Heart left ventricle (tissue), 13 donors: ENCODE results near the gene RTRAF.

Experiments
- CTCF ChIP-seq, 12 donors: fragments of 200-600 bp; sonication (generic) in 4 of 12; IDR thresholded peaks; one replicate each; pipeline versions ENCODE4 v1.5.0 to v1.8.0; 2018 to 2022; ENCODE audit warnings: antibody characterized with exemption in 12 of 12, mild to moderate bottlenecking in 5 of 12
- POLR2A ChIP-seq, 2 donors: fragments of 450-650 bp; IDR thresholded peaks; one replicate each; pipeline ENCODE4 v1.6.1; 2017; ENCODE audit warnings: antibody characterized with exemption in 2 of 2, mild to moderate bottlenecking in 2 of 2, moderate library complexity in 2 of 2
- donor health status: ischemic (EF 13 %, LVEDD 7.1; RV severe dilation, severe dysfunction).
- donor health status: DM: no; HTN: yes; CAD: no.
- donor health status: DM: no; HTN: no; CAD: no.
- donor health status: ischemic (EF 25% LVEDD 6.9; RV normal size, moderate dysfunction).
- donor health status: ischemic (EF 25% LVEDD 5.7; RV mildly dilated, moderate dysfunction).
- donor health status: ischemic (EF 35%, LVEDD 5.7; RV mildly dilated, moderate dysfunction).
- donor health status: nonischemic (EF 11% LVEDD 7.7; RV severe dilation, severe dysfunction).
- donor health status: DM: yes; HTN: yes; CAD: no.
- donor health status: PGD.
- donor health status: ischemic (EF 29% LVEDD 5.4; RV normal size, mild dysfunction).
- donor health status: nonischemic (EF 23%, LVEDD 6.1; RV moderate dilation, normal function).

- no peak for TF ChIP-seq CTCF (IDR thresholded peaks at IDR 0.05)
- no peak for TF ChIP-seq POLR2A (IDR thresholded peaks at IDR 0.05)
Measured at GRCh38 chr14:52033101-52033642, 43.8 kb downstream of the RTRAF start.
